Measurements from ENCODE around the gene FAM81A. TPM values are rescaled to one million over a fixed set of nuclear protein-coding genes. Genes with fewer than 3 reads are reported as not detected.

FAM81A gene
- total and polyA plus RNA-seq, 9 of the 15 experiments (the other 6 are each of a cell fraction or from before 2014, with no cell fraction given), result not detected

GRCh38 chr15:59537403-59537802 lies 99.4 kb downstream of the FAM81A start:
- H3K4me2 ChIP-seq (ENCODE audit: insufficient read depth, low read length), result no peak overlapping the region
- TF ChIP-seq HLTF (IDR thresholded peaks at IDR 0.05), result no peak
- no peak for TF ChIP-seq SAFB (IDR thresholded peaks at IDR 0.05; ENCODE audit: borderline replicate concordance, low read depth, low read length)
- TF ChIP-seq ZNF143 (CRISPR knock-in tag; IDR thresholded peaks at IDR 0.05), result no peak
- no peak for TF ChIP-seq ZNF354B (CRISPR knock-in tag; IDR thresholded peaks at IDR 0.05)
- no peak for TF ChIP-seq NR4A1 (CRISPR knock-in tag; IDR thresholded peaks at IDR 0.05)
- TF ChIP-seq NR4A1 (tag; IDR thresholded peaks at IDR 0.05), result no peak
- TF ChIP-seq ZBTB7A (IDR thresholded peaks at IDR 0.05; ENCODE audit: borderline replicate concordance, control insufficient read depth, low read depth, low read length), result no peak
- TF ChIP-seq COPS2 (conservative IDR thresholded peaks at IDR 0.05), result no peak
- no peak for TF ChIP-seq ELF4 (CRISPR knock-in tag; IDR thresholded peaks at IDR 0.05)
- 7% methylated on average over 2 of the region's 2 CpGs for WGBS (ENCODE audit: insufficient coverage, low coverage, missing lambda C conversion rate)
- H3K79me2 ChIP-seq (ENCODE audit: control insufficient read depth, insufficient read depth, low read length), result no peaks in the 10 kb centered on the region
- BruUV-seq (replicated peaks), result no TSS peak
- H3K4me1 ChIP-seq (replicated peaks in 1 of 2; ENCODE audit: control insufficient read depth in 2 of 2, insufficient read depth in 2 of 2, low read length in 2 of 2), result peaks cover 0 to 6% of the 10 kb centered on the region in 2 experiments; a peak in 3 of 5 replicates
- H3K9ac ChIP-seq (ENCODE audit: insufficient read depth in 1 of 2, low read depth in 2 of 2, low read length in 2 of 2), result no peak overlapping the region
- 0 out of 5 replicates have a peak, but pooled peaks cover 0 to 4% of the 10 kb centered on the region in 2 experiments for H3K27me3 ChIP-seq (ENCODE audit: control insufficient read depth in 2 of 2, insufficient read depth in 2 of 2, low read length in 2 of 2)
- ChIA-PET POLR2A (interaction anchor here (0.8 kb wide), 1 partner anchor 74 kb away, joined by 3 read pairs; the partner anchor contains the start of gene GCNT3), CTCF (ENCODE audit: low intra/inter-chr PET ratio) (no interaction called here)
- no peak overlapping the region for H3K27ac ChIP-seq (ENCODE audit: extremely low read depth, low read depth, low read length)
- in situ Hi-C loops (cut with MboI), result loop anchor here (5.0 kb wide), 1 partner anchor 90 kb away; no protein-coding TSS in a partner anchor
- FAIRE-seq (no peak), DNase-seq (ENCODE audit: extremely low read depth in 1 of 4, low spot score in 3 of 4) (no peak), ATAC-seq (no peak)
- no peak overlapping the region for H3K4me3 ChIP-seq
- H3K36me3 ChIP-seq (ENCODE audit: control insufficient read depth, insufficient read depth, low read length), result no peaks in the 10 kb centered on the region
- H2AFZ ChIP-seq (ENCODE audit: low read depth, low read length), result no peak overlapping the region
- intact Hi-C loops (cut with micrococcal nuclease), result loop anchor here (10.0 kb wide), 1 partner anchor 637 kb away; no protein-coding TSS in a partner anchor
- H3K9me3 ChIP-seq (replicated peaks; ENCODE audit: control insufficient read depth, insufficient read depth, low read depth, low read length), result no peaks in the 10 kb centered on the region
- H4K20me1 ChIP-seq (replicated peaks; ENCODE audit: control insufficient read depth, insufficient read depth, low read length), result no peaks in the 10 kb centered on the region
- no peaks in the 10 kb centered on the region for H3K9me1 ChIP-seq (ENCODE audit: control insufficient read depth, insufficient read depth, low read length)

Measured in K562 (cell line).